Measurements from ENCODE around the gene CSF2.

CSF2 gene

DNA sequence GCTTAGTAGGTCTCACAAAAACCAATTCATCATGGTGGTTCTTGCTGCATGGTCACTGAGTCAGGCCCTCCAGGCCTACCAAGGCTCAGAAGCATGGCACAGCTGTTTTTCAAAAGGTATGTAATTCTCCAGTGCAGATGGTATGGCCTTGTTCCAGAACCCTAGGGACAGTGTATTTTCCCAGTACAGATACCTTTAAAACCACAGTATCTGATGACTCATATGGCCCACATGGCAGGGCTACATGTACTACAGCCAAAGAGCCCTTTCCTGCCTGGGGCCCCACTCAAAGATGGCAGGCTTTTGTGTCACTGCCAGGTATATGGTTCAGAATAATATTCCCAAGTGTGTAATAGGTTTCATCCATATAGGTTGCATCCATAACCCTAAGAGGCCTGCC lies 16.5 kb downstream of the CSF2 start:
- Histone ChIP-seq H3K79me1 (replicated peaks; ENCODE audit: low read length, poor library complexity, severe bottlenecking) (no peaks in the 10 kb centered on the region), H3K9me3 (ENCODE audit: control insufficient read depth, low read length) (no peaks in the 10 kb centered on the region), H3K27me3 (ENCODE audit: control insufficient read depth in 1 of 2, insufficient read depth in 1 of 2, low read length in 2 of 2) (no peaks in the 10 kb centered on the region), H3K36me3 (ENCODE audit: control insufficient read depth in 1 of 2, insufficient read depth in 2 of 2, low read depth in 1 of 2, low read length in 2 of 2) (no peaks in the 10 kb centered on the region), H2BK5ac (ENCODE audit: low read depth, low read length, poor library complexity, severe bottlenecking) (no peak overlapping the region), H3K18ac (ENCODE audit: low read depth in 1 of 2, low read length in 2 of 2) (peak overlapping the region in 1 of 2 experiments; percentile 12), H3K4me3 (ENCODE audit: insufficient read depth in 1 of 2, low read depth in 1 of 2, low read length in 2 of 2) (no peak overlapping the region), H4K91ac (ENCODE audit: low read length) (no peak overlapping the region), H4K8ac (ENCODE audit: low read length) (no peak overlapping the region), H3K4ac (ENCODE audit: low read depth in 1 of 2, low read length in 2 of 2) (no peak overlapping the region), H2AFZ (ENCODE audit: low read depth, low read length) (no peak overlapping the region), H2AK5ac (ENCODE audit: low read length, severe bottlenecking) (peak overlapping the region; percentile 64), H2BK12ac (ENCODE audit: low read length in 2 of 2) (no peak overlapping the region), H3K27ac (ENCODE audit: low read length, poor library complexity, severe bottlenecking) (peak overlapping the region; percentile 31), H3K9ac (ENCODE audit: low read length) (no peak overlapping the region), H3K14ac (ENCODE audit: low read length in 2 of 2) (no peak overlapping the region), H2BK120ac (ENCODE audit: low read depth, low read length) (no peak overlapping the region), H2BK15ac (ENCODE audit: low read depth, poor library complexity, severe bottlenecking) (no peak overlapping the region), H3K23ac (ENCODE audit: low read length in 2 of 2) (no peak overlapping the region), H3K4me1 (ENCODE audit: control insufficient read depth, insufficient read depth, low read depth, low read length) (peaks cover 27% of the 10 kb centered on the region), H3K4me2 (ENCODE audit: low read length, poor library complexity, severe bottlenecking) (no peak overlapping the region)
- DNase-seq, result peak; percentile 88

DNA sequence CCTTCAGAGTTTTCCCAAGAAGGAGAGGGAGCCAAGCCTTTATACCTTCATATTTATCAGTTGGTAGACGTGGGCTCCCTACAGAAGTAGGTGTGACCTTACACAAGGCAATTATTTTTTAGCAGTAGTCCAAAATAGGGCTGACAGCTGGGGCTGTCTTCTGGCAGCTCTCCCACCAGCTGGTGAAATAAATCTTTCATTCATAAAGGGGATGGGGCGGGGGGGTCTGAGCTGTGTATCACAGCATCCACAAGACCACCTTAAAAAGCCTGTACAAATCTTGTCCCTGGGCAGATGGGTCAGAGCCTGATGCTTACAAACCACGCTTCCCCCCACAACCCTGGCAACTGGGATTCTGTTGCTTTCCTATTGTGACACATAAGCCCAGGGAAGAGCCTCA lies 19.7 kb downstream of the CSF2 start:
- no peaks in the 10 kb centered on the region for H3K27me3 ChIP-seq (ENCODE audit: control insufficient read depth in 1 of 2, insufficient read depth in 1 of 2, low read length in 2 of 2)
- H3K4ac ChIP-seq (ENCODE audit: low read depth in 1 of 2, low read length in 2 of 2), result no peak overlapping the region
- H2BK12ac ChIP-seq (ENCODE audit: low read length in 2 of 2), result no peak overlapping the region
- 74% methylated on average over 2 of the region's 3 CpGs for WGBS
- no peak overlapping the region for H4K91ac ChIP-seq (ENCODE audit: low read length)
- H3K23ac ChIP-seq (ENCODE audit: low read length in 2 of 2), result no peak overlapping the region
- H4K8ac ChIP-seq (ENCODE audit: low read length), result no peak overlapping the region
- no peak for DNase-seq
- H3K36me3 ChIP-seq (ENCODE audit: control insufficient read depth in 1 of 2, insufficient read depth in 2 of 2, low read depth in 1 of 2, low read length in 2 of 2), result no peaks in the 10 kb centered on the region
- H3K4me2 ChIP-seq (ENCODE audit: low read length, poor library complexity, severe bottlenecking), result no peak overlapping the region
- H2AFZ ChIP-seq (ENCODE audit: low read depth, low read length), result no peak overlapping the region
- H3K9ac ChIP-seq (ENCODE audit: low read length), result no peak overlapping the region
- no peak overlapping the region for H3K27ac ChIP-seq (ENCODE audit: low read length, poor library complexity, severe bottlenecking)
- peaks cover 20% of the 10 kb centered on the region for H3K4me1 ChIP-seq (ENCODE audit: control insufficient read depth, insufficient read depth, low read depth, low read length)
- no peak overlapping the region for H2BK120ac ChIP-seq (ENCODE audit: low read depth, low read length)
- no peak overlapping the region for H2BK5ac ChIP-seq (ENCODE audit: low read depth, low read length, poor library complexity, severe bottlenecking)
- H3K14ac ChIP-seq (ENCODE audit: low read length in 2 of 2), result no peak overlapping the region
- H3K18ac ChIP-seq (ENCODE audit: low read depth in 1 of 2, low read length in 2 of 2), result no peak overlapping the region
- H3K79me1 ChIP-seq (replicated peaks; ENCODE audit: low read length, poor library complexity, severe bottlenecking), result no peaks in the 10 kb centered on the region
- no peak overlapping the region for H2BK15ac ChIP-seq (ENCODE audit: low read depth, poor library complexity, severe bottlenecking)
- H2AK5ac ChIP-seq (ENCODE audit: low read length, severe bottlenecking), result no peak overlapping the region
- no peak overlapping the region for H3K4me3 ChIP-seq (ENCODE audit: insufficient read depth in 1 of 2, low read depth in 1 of 2, low read length in 2 of 2)
- no peaks in the 10 kb centered on the region for H3K9me3 ChIP-seq (ENCODE audit: control insufficient read depth, low read length)

DNA sequence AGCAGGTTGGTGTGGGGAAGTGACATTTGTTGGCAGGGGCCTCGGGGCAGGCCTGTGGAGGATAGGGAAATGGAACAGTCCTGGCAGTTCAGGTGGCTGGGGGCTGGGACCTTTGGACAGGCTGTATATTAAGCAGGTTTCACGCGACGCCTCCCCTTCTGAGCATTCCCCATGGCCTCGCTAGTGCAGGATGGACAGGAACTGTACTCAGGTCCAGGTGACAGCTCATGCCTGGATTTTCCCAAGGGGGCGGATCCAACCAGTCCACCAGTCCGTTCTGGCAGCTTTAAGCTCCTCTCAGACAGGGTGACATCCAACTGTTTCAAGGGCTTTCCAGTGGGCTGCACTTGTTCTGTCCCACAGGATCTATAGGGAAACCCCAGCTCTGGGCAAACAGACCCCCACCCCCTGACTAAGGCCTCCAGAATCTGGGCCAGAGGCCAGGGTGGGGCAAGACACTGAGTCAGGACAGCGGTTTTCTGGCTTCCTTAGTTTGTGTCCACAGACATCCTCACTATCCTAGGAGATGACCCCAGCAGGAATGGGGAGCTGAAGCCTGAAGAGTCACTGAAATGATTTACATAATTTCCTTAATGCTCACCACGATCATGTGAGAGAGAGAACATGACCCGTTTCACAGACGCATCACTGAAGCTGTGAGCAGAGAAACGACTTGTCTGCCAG lies 20.9 kb downstream of the CSF2 start:
- H2BK15ac ChIP-seq (ENCODE audit: low read depth, poor library complexity, severe bottlenecking), result peak overlapping the region; percentile 54
- peak; percentile 97 for DNase-seq
- H3K9me3 ChIP-seq (ENCODE audit: control insufficient read depth, low read length), result no peaks in the 10 kb centered on the region
- H3K14ac ChIP-seq (ENCODE audit: low read length in 2 of 2), result no peak overlapping the region
- no peaks in the 10 kb centered on the region for H3K27me3 ChIP-seq (ENCODE audit: control insufficient read depth in 1 of 2, insufficient read depth in 1 of 2, low read length in 2 of 2)
- no peak overlapping the region for H2AFZ ChIP-seq (ENCODE audit: low read depth, low read length)
- H2BK5ac ChIP-seq (ENCODE audit: low read depth, low read length, poor library complexity, severe bottlenecking), result no peak overlapping the region
- H3K23ac ChIP-seq (ENCODE audit: low read length in 2 of 2), result no peak overlapping the region
- no peak overlapping the region for H3K27ac ChIP-seq (ENCODE audit: low read length, poor library complexity, severe bottlenecking)
- H3K4me1 ChIP-seq (ENCODE audit: control insufficient read depth, insufficient read depth, low read depth, low read length), result peaks cover 22% of the 10 kb centered on the region
- H3K36me3 ChIP-seq (ENCODE audit: control insufficient read depth in 1 of 2, insufficient read depth in 2 of 2, low read depth in 1 of 2, low read length in 2 of 2), result no peaks in the 10 kb centered on the region
- no peak overlapping the region for H3K4ac ChIP-seq (ENCODE audit: low read depth in 1 of 2, low read length in 2 of 2)
- H4K91ac ChIP-seq (ENCODE audit: low read length), result no peak overlapping the region
- no peak overlapping the region for H3K4me3 ChIP-seq (ENCODE audit: insufficient read depth in 1 of 2, low read depth in 1 of 2, low read length in 2 of 2)
- peak overlapping the region; percentile 78 for H3K9ac ChIP-seq (ENCODE audit: low read length)
- WGBS, result 54% methylated on average over 12 of the region's 12 CpGs
- peak overlapping the region; percentile 20 for H4K8ac ChIP-seq (ENCODE audit: low read length)
- H2BK120ac ChIP-seq (ENCODE audit: low read depth, low read length), result no peak overlapping the region
- no peaks in the 10 kb centered on the region for H3K79me1 ChIP-seq (replicated peaks; ENCODE audit: low read length, poor library complexity, severe bottlenecking)
- H2BK12ac ChIP-seq (ENCODE audit: low read length in 2 of 2), result peak overlapping the region; percentile 11 to 15
- no peak overlapping the region for H2AK5ac ChIP-seq (ENCODE audit: low read length, severe bottlenecking)
- no peak overlapping the region for H3K4me2 ChIP-seq (ENCODE audit: low read length, poor library complexity, severe bottlenecking)
- H3K18ac ChIP-seq (ENCODE audit: low read depth in 1 of 2, low read length in 2 of 2), result peak overlapping the region; percentile 42 to 76

DNA sequence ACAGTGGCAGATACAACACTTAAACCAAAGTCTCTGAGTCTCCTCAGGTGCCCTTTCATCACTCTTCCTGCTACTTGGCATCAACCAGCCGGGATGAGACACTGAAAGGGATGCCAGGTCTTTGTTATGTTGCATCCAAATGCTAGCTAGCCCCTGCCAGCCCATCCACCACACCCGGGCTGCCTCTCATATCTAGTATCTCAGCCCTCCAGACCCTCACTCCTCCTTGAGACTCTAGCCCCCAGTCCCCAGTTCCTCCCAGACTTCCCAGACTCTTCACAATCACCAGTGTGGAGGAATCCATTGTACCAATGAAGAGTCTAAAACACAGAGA lies 21.5 kb downstream of the CSF2 start:
- H3K27me3 ChIP-seq (ENCODE audit: control insufficient read depth in 1 of 2, insufficient read depth in 1 of 2, low read length in 2 of 2), result no peaks in the 10 kb centered on the region
- H4K8ac ChIP-seq (ENCODE audit: low read length), result peak overlapping the region; percentile 65
- H2BK12ac ChIP-seq (ENCODE audit: low read length in 2 of 2), result peak overlapping the region; percentile 57 to 75
- no peak overlapping the region for H2BK15ac ChIP-seq (ENCODE audit: low read depth, poor library complexity, severe bottlenecking)
- no peak overlapping the region for H2AK5ac ChIP-seq (ENCODE audit: low read length, severe bottlenecking)
- H3K9me3 ChIP-seq (ENCODE audit: control insufficient read depth, low read length), result no peaks in the 10 kb centered on the region
- WGBS, result 88% methylated on average over 2 of the region's 2 CpGs
- H3K14ac ChIP-seq (ENCODE audit: low read length in 2 of 2), result peak overlapping the region in 1 of 2 experiments; percentile 80
- H3K27ac ChIP-seq (ENCODE audit: low read length, poor library complexity, severe bottlenecking), result peak overlapping the region; percentile 11
- H3K4me1 ChIP-seq (ENCODE audit: control insufficient read depth, insufficient read depth, low read depth, low read length), result peaks cover 19% of the 10 kb centered on the region
- no peaks in the 10 kb centered on the region for H3K79me1 ChIP-seq (replicated peaks; ENCODE audit: low read length, poor library complexity, severe bottlenecking)
- peak overlapping the region in 1 of 2 experiments; percentile 65 for H3K23ac ChIP-seq (ENCODE audit: low read length in 2 of 2)
- no peak for DNase-seq
- no peak overlapping the region for H3K4me2 ChIP-seq (ENCODE audit: low read length, poor library complexity, severe bottlenecking)
- H2BK5ac ChIP-seq (ENCODE audit: low read depth, low read length, poor library complexity, severe bottlenecking), result no peak overlapping the region
- peak overlapping the region; percentile 0 to 73 for H3K4ac ChIP-seq (ENCODE audit: low read depth in 1 of 2, low read length in 2 of 2)
- H4K91ac ChIP-seq (ENCODE audit: low read length), result peak overlapping the region; percentile 69
- H3K4me3 ChIP-seq (ENCODE audit: insufficient read depth in 1 of 2, low read depth in 1 of 2, low read length in 2 of 2), result no peak overlapping the region
- H3K36me3 ChIP-seq (ENCODE audit: control insufficient read depth in 1 of 2, insufficient read depth in 2 of 2, low read depth in 1 of 2, low read length in 2 of 2), result no peaks in the 10 kb centered on the region
- no peak overlapping the region for H2BK120ac ChIP-seq (ENCODE audit: low read depth, low read length)
- peak overlapping the region; percentile 20 for H2AFZ ChIP-seq (ENCODE audit: low read depth, low read length)
- H3K18ac ChIP-seq (ENCODE audit: low read depth in 1 of 2, low read length in 2 of 2), result peak overlapping the region; percentile 72 to 76
- H3K9ac ChIP-seq (ENCODE audit: low read length), result peak overlapping the region; percentile 78
